HCT116 (cell line): ENCODE measurements around the gene EYA4.

Experiments
- CBX3 ChIP-seq: IDR thresholded peaks from 2 replicates; pipeline ENCODE4 v1.6.1; 2012; ENCODE audit warnings: low read depth
- EZH2 ChIP-seq: fragments of 200-600 bp; sonication (generic); IDR thresholded peaks from 2 replicates; pipeline ENCODE4 v1.6.1; 2017; ENCODE audit warnings: antibody characterized with exemption, mixed run types
- JUND ChIP-seq: IDR thresholded peaks from 2 replicates; pipeline ENCODE4 v1.6.1; 2012
- POLR2A ChIP-seq: IDR thresholded peaks from 2 replicates; pipeline ENCODE4 v1.7.0; 2011; ENCODE audit warnings: borderline replicate concordance; ENCODE audit not compliant: insufficient read depth, insufficient read length; ENCODE audit errors: extremely low read depth
- POLR2AphosphoS5 ChIP-seq: IDR thresholded peaks from 2 replicates; pipeline ENCODE4 v1.6.1; 2011; ENCODE audit warnings: mild to moderate bottlenecking, low read depth, low read length, moderate library complexity
- RAD21 ChIP-seq: IDR thresholded peaks from 2 replicates; pipeline ENCODE4 v1.6.1; 2012; ENCODE audit warnings: low read depth, mild to moderate bottlenecking
- YY1 ChIP-seq: IDR thresholded peaks from 2 replicates; pipeline ENCODE4 v1.6.1; 2011; ENCODE audit warnings: low read length, low read depth, moderate library complexity, mild to moderate bottlenecking; ENCODE audit not compliant: insufficient replicate concordance; ENCODE audit errors: extremely low read depth
- TF ChIP-seq, protein P1 (sequence below), 3 experiments: fragments of 200-600 bp in 1 of 3; sonication (generic) in 1 of 3; IDR thresholded peaks in 2 of 3; conservative IDR thresholded peaks in 1 of 3; 2 replicates each; pipeline ENCODE4 v1.5.1; 2012 to 2017; ENCODE audit warnings: low read depth in 2 of 3, low read length in 2 of 3, antibody characterized with exemption in 1 of 3, borderline replicate concordance in 1 of 3, control low read depth in 1 of 3, mild to moderate bottlenecking in 1 of 3, mixed read lengths in 1 of 3, mixed run types in 1 of 3, moderate library complexity in 1 of 3; ENCODE audit not compliant: insufficient read depth in 1 of 3
- TF ChIP-seq, protein P2 (sequence below): IDR thresholded peaks from 2 replicates; pipeline ENCODE4 v1.6.1; 2012

DNA sequence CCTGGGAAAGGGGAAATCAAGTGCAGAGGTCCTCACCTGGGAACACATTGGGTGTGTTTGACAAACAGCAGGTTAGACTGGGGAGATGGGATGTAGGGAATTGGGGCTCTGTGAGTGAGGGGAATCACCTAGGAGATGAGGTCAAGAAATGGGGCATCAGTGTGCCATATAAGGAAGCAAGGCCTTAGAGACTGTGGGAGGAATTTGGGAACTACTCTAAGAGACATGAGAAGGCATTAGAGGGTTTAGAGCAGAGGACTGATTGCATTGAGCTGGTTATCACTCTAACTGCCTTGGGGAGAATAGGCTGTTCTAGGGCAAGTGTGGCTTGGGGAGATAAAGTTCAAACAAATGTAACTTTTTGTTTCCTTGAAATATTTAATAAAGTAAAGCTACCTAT, 189.9 kb downstream of the EYA4 start:
- TF ChIP-seq POLR2A = no peak
- no peak for TF ChIP-seq CBX3
- no peak for TF ChIP-seq JUND
- TF ChIP-seq EZH2 = no peak
- TF ChIP-seq POLR2AphosphoS5 = no peak
- TF ChIP-seq, protein P1, sequence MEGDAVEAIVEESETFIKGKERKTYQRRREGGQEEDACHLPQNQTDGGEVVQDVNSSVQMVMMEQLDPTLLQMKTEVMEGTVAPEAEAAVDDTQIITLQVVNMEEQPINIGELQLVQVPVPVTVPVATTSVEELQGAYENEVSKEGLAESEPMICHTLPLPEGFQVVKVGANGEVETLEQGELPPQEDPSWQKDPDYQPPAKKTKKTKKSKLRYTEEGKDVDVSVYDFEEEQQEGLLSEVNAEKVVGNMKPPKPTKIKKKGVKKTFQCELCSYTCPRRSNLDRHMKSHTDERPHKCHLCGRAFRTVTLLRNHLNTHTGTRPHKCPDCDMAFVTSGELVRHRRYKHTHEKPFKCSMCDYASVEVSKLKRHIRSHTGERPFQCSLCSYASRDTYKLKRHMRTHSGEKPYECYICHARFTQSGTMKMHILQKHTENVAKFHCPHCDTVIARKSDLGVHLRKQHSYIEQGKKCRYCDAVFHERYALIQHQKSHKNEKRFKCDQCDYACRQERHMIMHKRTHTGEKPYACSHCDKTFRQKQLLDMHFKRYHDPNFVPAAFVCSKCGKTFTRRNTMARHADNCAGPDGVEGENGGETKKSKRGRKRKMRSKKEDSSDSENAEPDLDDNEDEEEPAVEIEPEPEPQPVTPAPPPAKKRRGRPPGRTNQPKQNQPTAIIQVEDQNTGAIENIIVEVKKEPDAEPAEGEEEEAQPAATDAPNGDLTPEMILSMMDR (IDR thresholded peaks at IDR 0.05 in 2 of 3, conservative IDR thresholded peaks at IDR 0.05 in 1 of 3; ENCODE audit: borderline replicate concordance in 1 of 3, insufficient read depth in 1 of 3, low read depth in 2 of 3, low read length in 2 of 3) = no peak
- TF ChIP-seq YY1 = no peak
- TF ChIP-seq, protein P2, sequence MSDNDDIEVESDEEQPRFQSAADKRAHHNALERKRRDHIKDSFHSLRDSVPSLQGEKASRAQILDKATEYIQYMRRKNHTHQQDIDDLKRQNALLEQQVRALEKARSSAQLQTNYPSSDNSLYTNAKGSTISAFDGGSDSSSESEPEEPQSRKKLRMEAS = no peak
- TF ChIP-seq RAD21 = no peak
